GM12892 (cell line): ENCODE results near the gene GREB1.

Experiments
- POLR2A ChIP-seq: IDR thresholded peaks from 2 replicates; pipeline ENCODE4 v1.6.1; 2011; ENCODE audit warnings: low read depth, low read length, control low read depth
- POLR2AphosphoS5 ChIP-seq: IDR thresholded peaks from 2 replicates; pipeline ENCODE4 v1.6.1; 2011; ENCODE audit warnings: low read depth, low read length, control low read depth
- TAF1 ChIP-seq: IDR thresholded peaks from 2 replicates; pipeline ENCODE4 v1.6.1; 2011; ENCODE audit warnings: low read depth, mild to moderate bottlenecking, control low read depth, low read length, borderline replicate concordance

DNA sequence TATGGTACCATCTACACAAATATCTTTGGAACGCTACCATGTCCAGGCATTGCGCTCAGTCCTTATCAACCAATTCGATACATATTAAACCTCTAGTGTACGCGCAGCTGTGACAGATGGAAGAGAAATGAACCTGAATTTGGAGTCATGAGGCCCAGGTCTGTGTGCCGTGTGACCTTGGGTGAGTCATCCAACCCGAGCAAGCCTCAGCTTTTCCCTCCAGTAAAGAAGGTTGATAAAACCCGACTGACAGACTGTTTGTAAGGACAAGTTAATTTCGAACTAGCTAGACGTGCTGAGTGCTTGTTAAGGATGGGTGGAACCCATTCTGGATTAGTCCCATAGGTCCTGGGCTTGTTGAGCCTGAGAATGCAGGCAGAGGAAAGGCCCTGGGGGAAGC lies 28.2 kb downstream of the GREB1 start:
- TF ChIP-seq POLR2A = no peak
- no peak for TF ChIP-seq TAF1
- TF ChIP-seq POLR2AphosphoS5 = no peak
